ENCODE results near the gene CYGB. TPM values are rescaled to one million over a fixed set of nuclear protein-coding genes. Genes with fewer than 3 reads are reported as not detected.

CYGB gene
- polyA plus RNA-seq, 1 donor: 14.1 TPM

GRCh38 chr17:76550712-76551615, 13.5 kb upstream of the CYGB start:
- Histone ChIP-seq H3K27me3 (ENCODE audit: control insufficient read depth, insufficient read depth, low read length) (no peaks in the 10 kb centered on the region), H3K27ac (ENCODE audit: low read length) (no peak overlapping the region), H3K4me1 (ENCODE audit: control insufficient read depth, insufficient read depth, low read length) (peaks cover 12% of the 10 kb centered on the region), H3K4me3 (ENCODE audit: low read length) (no peak overlapping the region), H3K36me3 (ENCODE audit: control insufficient read depth, insufficient read depth, low read length) (no peaks in the 10 kb centered on the region), H3K9me3 (ENCODE audit: control insufficient read depth, low read depth, low read length) (no peaks in the 10 kb centered on the region)
- DNase-seq: peak in 1 of 2 donors; percentile 36
- 100% methylated on average over 2 of the region's 15 CpGs for WGBS (ENCODE audit: insufficient coverage, low lambda C conversion rate)

- DNase-seq: no peak
- no peaks in the 10 kb centered on the region for H3K36me3 ChIP-seq (ENCODE audit: control insufficient read depth, insufficient read depth, low read length)
- H3K27me3 ChIP-seq (ENCODE audit: control insufficient read depth, insufficient read depth, low read length): peaks cover 3% of the 10 kb centered on the region
- no peak overlapping the region for H3K27ac ChIP-seq (ENCODE audit: low read length)
- H3K4me1 ChIP-seq (ENCODE audit: control insufficient read depth, insufficient read depth, low read length): peaks cover 12% of the 10 kb centered on the region
- no peaks in the 10 kb centered on the region for H3K9me3 ChIP-seq (ENCODE audit: control insufficient read depth, low read depth, low read length)
- no CpG with 5 or more reads among the region's 7 CpGs for WGBS (ENCODE audit: insufficient coverage, low lambda C conversion rate)
- H3K4me3 ChIP-seq (ENCODE audit: low read length): no peak overlapping the region
Measured at GRCh38 chr17:76549539-76549938, 12.0 kb upstream of the CYGB start.

GRCh38 chr17:76549215-76549518, 11.7 kb upstream of the CYGB start:
- DNase-seq: no peak
- H3K4me1 ChIP-seq (ENCODE audit: control insufficient read depth, insufficient read depth, low read length): peaks cover 12% of the 10 kb centered on the region
- no peak overlapping the region for H3K4me3 ChIP-seq (ENCODE audit: low read length)

GRCh38 chr17:76548378-76549214, 11.1 kb upstream of the CYGB start:
- H3K36me3 ChIP-seq (ENCODE audit: control insufficient read depth, insufficient read depth, low read length): no peaks in the 10 kb centered on the region
- no peak overlapping the region for H3K27ac ChIP-seq (ENCODE audit: low read length)

More at GRCh38 chr17:76549215-76549518, 11.7 kb upstream of the CYGB start:
- H3K36me3 ChIP-seq (ENCODE audit: control insufficient read depth, insufficient read depth, low read length): no peaks in the 10 kb centered on the region
- no peak overlapping the region for H3K27ac ChIP-seq (ENCODE audit: low read length)
- WGBS (ENCODE audit: insufficient coverage, low lambda C conversion rate): 91% methylated on average over 7 of the region's 9 CpGs
- H3K27me3 ChIP-seq (ENCODE audit: control insufficient read depth, insufficient read depth, low read length): peaks cover 7% of the 10 kb centered on the region
- H3K9me3 ChIP-seq (ENCODE audit: control insufficient read depth, low read depth, low read length): peaks cover under 1% of the 10 kb centered on the region

GRCh38 chr17:76547642-76548202, 10.2 kb upstream of the CYGB start:
- no peak overlapping the region for H3K27ac ChIP-seq (ENCODE audit: low read length)
- H3K36me3 ChIP-seq (ENCODE audit: control insufficient read depth, insufficient read depth, low read length): no peaks in the 10 kb centered on the region
- H3K9me3 ChIP-seq (ENCODE audit: control insufficient read depth, low read depth, low read length): peaks cover 3% of the 10 kb centered on the region
- DNase-seq: no peak
- H3K4me3 ChIP-seq (ENCODE audit: low read length): no peak overlapping the region
- H3K27me3 ChIP-seq (ENCODE audit: control insufficient read depth, insufficient read depth, low read length): peaks cover 20% of the 10 kb centered on the region
- no CpG with 5 or more reads among the region's 2 CpGs for WGBS (ENCODE audit: insufficient coverage, low lambda C conversion rate)
- peaks cover 12% of the 10 kb centered on the region for H3K4me1 ChIP-seq (ENCODE audit: control insufficient read depth, insufficient read depth, low read length)

More at GRCh38 chr17:76548378-76549214, 11.1 kb upstream of the CYGB start:
- H3K4me3 ChIP-seq (ENCODE audit: low read length): no peak overlapping the region
- no CpG with 5 or more reads among the region's 9 CpGs for WGBS (ENCODE audit: insufficient coverage, low lambda C conversion rate)
- peaks cover 13% of the 10 kb centered on the region for H3K27me3 ChIP-seq (ENCODE audit: control insufficient read depth, insufficient read depth, low read length)
- no peak for DNase-seq
- peaks cover 12% of the 10 kb centered on the region for H3K4me1 ChIP-seq (ENCODE audit: control insufficient read depth, insufficient read depth, low read length)
- H3K9me3 ChIP-seq (ENCODE audit: control insufficient read depth, low read depth, low read length): peaks cover 3% of the 10 kb centered on the region

GRCh38 chr17:76547183-76547641, 9.7 kb upstream of the CYGB start:
- peak in 1 of 2 donors; percentile 48 for DNase-seq
- WGBS (ENCODE audit: insufficient coverage, low lambda C conversion rate): no CpG with 5 or more reads among the region's 3 CpGs
- Histone ChIP-seq H3K4me1 (ENCODE audit: control insufficient read depth, insufficient read depth, low read length) (peaks cover 12% of the 10 kb centered on the region), H3K27ac (ENCODE audit: low read length) (no peak overlapping the region), H3K36me3 (ENCODE audit: control insufficient read depth, insufficient read depth, low read length) (no peaks in the 10 kb centered on the region), H3K4me3 (ENCODE audit: low read length) (no peak overlapping the region), H3K27me3 (ENCODE audit: control insufficient read depth, insufficient read depth, low read length) (peaks cover 20% of the 10 kb centered on the region), H3K9me3 (ENCODE audit: control insufficient read depth, low read depth, low read length) (peaks cover 3% of the 10 kb centered on the region)

- no peak for DNase-seq
- H3K36me3 ChIP-seq (ENCODE audit: control insufficient read depth, insufficient read depth, low read length): no peaks in the 10 kb centered on the region
- peaks cover 20% of the 10 kb centered on the region for H3K27me3 ChIP-seq (ENCODE audit: control insufficient read depth, insufficient read depth, low read length)
- H3K9me3 ChIP-seq (ENCODE audit: control insufficient read depth, low read depth, low read length): peaks cover 3% of the 10 kb centered on the region
- H3K4me1 ChIP-seq (ENCODE audit: control insufficient read depth, insufficient read depth, low read length): peaks cover 12% of the 10 kb centered on the region
- no CpG with 5 or more reads among the region's 11 CpGs for WGBS (ENCODE audit: insufficient coverage, low lambda C conversion rate)
- H3K27ac ChIP-seq (ENCODE audit: low read length): no peak overlapping the region
- H3K4me3 ChIP-seq (ENCODE audit: low read length): no peak overlapping the region
Measured at GRCh38 chr17:76546556-76547182, 9.2 kb upstream of the CYGB start.

- H3K36me3 ChIP-seq (ENCODE audit: control insufficient read depth, insufficient read depth, low read length): no peaks in the 10 kb centered on the region
- H3K27ac ChIP-seq (ENCODE audit: low read length): no peak overlapping the region
- peaks cover 11% of the 10 kb centered on the region for H3K4me1 ChIP-seq (ENCODE audit: control insufficient read depth, insufficient read depth, low read length)
- no peak overlapping the region for H3K4me3 ChIP-seq (ENCODE audit: low read length)
- DNase-seq: no peak
- H3K27me3 ChIP-seq (ENCODE audit: control insufficient read depth, insufficient read depth, low read length): peaks cover 20% of the 10 kb centered on the region
- no CpG with 5 or more reads among the region's 13 CpGs for WGBS (ENCODE audit: insufficient coverage, low lambda C conversion rate)
- H3K9me3 ChIP-seq (ENCODE audit: control insufficient read depth, low read depth, low read length): peaks cover 3% of the 10 kb centered on the region
Measured at GRCh38 chr17:76545918-76546555, 8.5 kb upstream of the CYGB start.

GRCh38 chr17:76544546-76545365, 7.2 kb upstream of the CYGB start:
- Histone ChIP-seq H3K27me3 (ENCODE audit: control insufficient read depth, insufficient read depth, low read length) (peaks cover 22% of the 10 kb centered on the region), H3K27ac (ENCODE audit: low read length) (peak overlapping the region; percentile 21), H3K4me3 (ENCODE audit: low read length) (no peak overlapping the region), H3K9me3 (ENCODE audit: control insufficient read depth, low read depth, low read length) (peaks cover 3% of the 10 kb centered on the region), H3K4me1 (ENCODE audit: control insufficient read depth, insufficient read depth, low read length) (peaks cover 14% of the 10 kb centered on the region), H3K36me3 (ENCODE audit: control insufficient read depth, insufficient read depth, low read length) (no peaks in the 10 kb centered on the region)
- WGBS (ENCODE audit: insufficient coverage, low lambda C conversion rate): no CpG with 5 or more reads among the region's 24 CpGs
- DNase-seq: no peak

All from large intestine (tissue), 3 donors.